SH-SY5Y (cell line): ENCODE data around the gene BLNK.

Source experiments
- GATA2 ChIP-seq: IDR thresholded peaks from 2 replicates; pipeline ENCODE4 v1.6.1; 2011; ENCODE audit warnings: mild to moderate bottlenecking, low read depth, low read length
- GATA3 ChIP-seq: IDR thresholded peaks from 2 replicates; pipeline ENCODE4 v1.6.1; 2011; ENCODE audit warnings: low read depth, mild to moderate bottlenecking, low read length, moderate library complexity

GRCh38 chr10:96236876-96237275 is 34.5 kb downstream of the BLNK start:
- TF ChIP-seq GATA2 (no peak), GATA3 (no peak)
